ENCODE measurements around the gene CADM3. TPM values are rescaled to one million over a fixed set of nuclear protein-coding genes. Genes with fewer than 3 reads are reported as not detected.

Gene CADM3
- total and polyA plus RNA-seq, 2 donors (not counting 3 experiments of a cell fraction or from before 2014, with no cell fraction given): 2.7 to 6.0 TPM

- H3K27ac ChIP-seq (ENCODE audit: insufficient read depth, low read depth, low read length): no peak overlapping the region
- peak overlapping the region; percentile 8 for H2AFZ ChIP-seq (ENCODE audit: low read depth, low read length)
- H3K36me3 ChIP-seq (ENCODE audit: control insufficient read depth in 2 of 2, extremely low read depth in 1 of 2, insufficient read depth in 2 of 2, low read length in 2 of 2): no peaks in the 10 kb centered on the region
- H4K20me1 ChIP-seq (replicated peaks; ENCODE audit: control insufficient read depth, extremely low read depth, insufficient read depth, low read length): no peaks in the 10 kb centered on the region
- ChIA-PET POLR2A (no interaction called here), CTCF (interaction anchor here (1.1 to 1.5 kb wide), 2 partner anchors 10 to 26 kb away, joined by 3 to 7 read pairs; no protein-coding TSS in a partner anchor)
- FAIRE-seq (no peak), DNase-seq (ENCODE audit: low read depth, low spot score) (peak; percentile 21)
- H3K27me3 ChIP-seq (ENCODE audit: control insufficient read depth in 2 of 2, insufficient read depth in 2 of 2, low read length in 2 of 2): peaks cover 48 to 57% of the 10 kb centered on the region in 2 experiments
- H3K79me2 ChIP-seq (ENCODE audit: control insufficient read depth, insufficient read depth, low read length): no peaks in the 10 kb centered on the region
- dilution Hi-C loops (cut with MboI; ENCODE audit: extremely low pct_ligation_motif_present, low sequenced_read_pairs): no loop called here
- no peaks in the 10 kb centered on the region for H3K9me3 ChIP-seq (replicated peaks; ENCODE audit: control insufficient read depth, insufficient read depth, low read length)
- H3K4me3 ChIP-seq (replicated peaks in 1 of 3; ENCODE audit: insufficient read depth in 1 of 3, low read depth in 1 of 3, low read length in 3 of 3): peak overlapping the region in 1 of 3 experiments; percentile 18
- H3K9ac ChIP-seq (replicated peaks; ENCODE audit: extremely low read depth, insufficient read depth, low read length): no peak overlapping the region
- TF ChIP-seq EZH2 (IDR thresholded peaks at IDR 0.05; ENCODE audit: borderline replicate concordance, low read depth, low read length, severe bottlenecking) (peak; percentile 79), CTCF (IDR thresholded peaks at IDR 0.05; ENCODE audit: extremely low read depth in 1 of 2, insufficient read depth in 1 of 2, low read depth in 1 of 2, low read length in 2 of 2) (no peak)
- BruUV-seq (replicated peaks): no TSS peak
- intact Hi-C loops (cut with micrococcal nuclease): no loop called here
- no peaks in the 10 kb centered on the region for H3K9me1 ChIP-seq (replicated peaks; ENCODE audit: control insufficient read depth, extremely low read depth, insufficient read depth, low read length)
- peak overlapping the region; percentile 45 for H3K4me2 ChIP-seq (ENCODE audit: insufficient read depth, low read length)
- no peaks in the 10 kb centered on the region for H3K4me1 ChIP-seq (ENCODE audit: control insufficient read depth, extremely low read depth, insufficient read depth, low read length)
Observed at GRCh38 chr1:159171688-159172501, 480 bp downstream of the CADM3 start.

GRCh38 chr1:159172614-159173291 lies 1.3 kb downstream of the CADM3 start:
- CTCF ChIA-PET: interaction anchor here (1.1 to 1.5 kb wide), 2 partner anchors 11 to 25 kb away, joined by 3 to 7 read pairs; no protein-coding TSS in a partner anchor
- Histone ChIP-seq H3K27ac (ENCODE audit: insufficient read depth, low read depth, low read length) (no peak overlapping the region), H3K9ac (replicated peaks; ENCODE audit: extremely low read depth, insufficient read depth, low read length) (no peak overlapping the region), H3K4me3 (replicated peaks in 1 of 3; ENCODE audit: insufficient read depth in 1 of 3, low read depth in 1 of 3, low read length in 3 of 3) (no peak overlapping the region), H3K4me1 (ENCODE audit: control insufficient read depth, extremely low read depth, insufficient read depth, low read length) (no peaks in the 10 kb centered on the region), H3K9me1 (replicated peaks; ENCODE audit: control insufficient read depth, extremely low read depth, insufficient read depth, low read length) (no peaks in the 10 kb centered on the region), H4K20me1 (replicated peaks; ENCODE audit: control insufficient read depth, extremely low read depth, insufficient read depth, low read length) (no peaks in the 10 kb centered on the region), H3K9me3 (replicated peaks; ENCODE audit: control insufficient read depth, insufficient read depth, low read length) (no peaks in the 10 kb centered on the region), H3K79me2 (ENCODE audit: control insufficient read depth, insufficient read depth, low read length) (no peaks in the 10 kb centered on the region), H2AFZ (ENCODE audit: low read depth, low read length) (no peak overlapping the region), H3K27me3 (ENCODE audit: control insufficient read depth in 2 of 2, insufficient read depth in 2 of 2, low read length in 2 of 2) (peaks cover 48 to 51% of the 10 kb centered on the region in 2 experiments), H3K4me2 (ENCODE audit: insufficient read depth, low read length) (no peak overlapping the region), H3K36me3 (ENCODE audit: control insufficient read depth in 2 of 2, extremely low read depth in 1 of 2, insufficient read depth in 2 of 2, low read length in 2 of 2) (no peaks in the 10 kb centered on the region)
- POLR2A ChIA-PET: no interaction called here
- TF ChIP-seq FOS (IDR thresholded peaks at IDR 0.05; ENCODE audit: borderline replicate concordance, insufficient read depth, low read length) (no peak), MYC (IDR thresholded peaks at IDR 0.05; ENCODE audit: low read depth, low read length) (no peak), GATA2 (IDR thresholded peaks at IDR 0.05; ENCODE audit: insufficient read depth, insufficient read length, low read depth, low read length) (no peak), JUN (IDR thresholded peaks at IDR 0.05; ENCODE audit: borderline replicate concordance, insufficient read depth, insufficient read length, low read depth) (no peak), EZH2 (IDR thresholded peaks at IDR 0.05; ENCODE audit: borderline replicate concordance, low read depth, low read length, severe bottlenecking) (no peak)
- dilution Hi-C loops (cut with MboI; ENCODE audit: extremely low pct_ligation_motif_present, low sequenced_read_pairs): no loop called here
- intact Hi-C loops (cut with micrococcal nuclease): no loop called here
- no TSS peak for BruUV-seq (replicated peaks)
- no peak for DNase-seq (ENCODE audit: low read depth, low spot score)
- no peak for FAIRE-seq
